DOHH2 (cell line): ENCODE measurements around the gene ASAH2.

Experiments
- H3F3A ChIP-seq: fragments of 200-600 bp; sonication (generic), shearing (Covaris generic); 2 replicates; pipeline ENCODE4 v1.6.0; 2016; ENCODE audit warnings: antibody characterized with exemption, mild to moderate bottlenecking; ENCODE audit not compliant: control insufficient read depth, insufficient read depth
- H3K27ac ChIP-seq: fragments of 200-600 bp; sonication (generic); 2 replicates; pipeline ENCODE4 v1.5.1; 2014; ENCODE audit warnings: low read depth, mild to moderate bottlenecking, low read length, moderate library complexity
- H3K27me3 ChIP-seq: fragments of 200-600 bp; sonication (generic); 2 replicates; pipeline ENCODE4 v1.6.1; 2014; ENCODE audit warnings: mild to moderate bottlenecking, low read length, mixed read lengths; ENCODE audit not compliant: control insufficient read depth
- H3K36me3 ChIP-seq: fragments of 200-600 bp; sonication (generic); 2 replicates; pipeline ENCODE4 v1.6.1; 2014; ENCODE audit warnings: mild to moderate bottlenecking, low read length, moderate library complexity, mixed read lengths; ENCODE audit not compliant: control insufficient read depth
- H3K4me1 ChIP-seq: fragments of 200-600 bp; sonication (generic); 2 replicates; pipeline ENCODE4 v1.6.1; 2014; ENCODE audit warnings: mild to moderate bottlenecking, low read length, mixed read lengths; ENCODE audit not compliant: control insufficient read depth
- H3K4me2 ChIP-seq: fragments of 200-600 bp; sonication (generic); 2 replicates; pipeline ENCODE4 v1.6.0; 2014; ENCODE audit warnings: mild to moderate bottlenecking, low read length, moderate library complexity
- H3K4me3 ChIP-seq: fragments of 200-600 bp; sonication (generic); 2 replicates; pipeline ENCODE4 v1.5.1; 2014; ENCODE audit warnings: mild to moderate bottlenecking, low read length, mixed read lengths
- H3K79me2 ChIP-seq: fragments of 200-600 bp; sonication (generic); 2 replicates; pipeline ENCODE4 v1.6.1; 2014; ENCODE audit warnings: mild to moderate bottlenecking, low read length, mixed read lengths; ENCODE audit not compliant: control insufficient read depth
- H3K9me2 ChIP-seq: fragments of 200-600 bp; sonication (generic); replicated peaks from 2 replicates; pipeline ENCODE4 v1.6.1; 2014; ENCODE audit warnings: mild to moderate bottlenecking, low read length, mixed read lengths; ENCODE audit not compliant: control insufficient read depth
- H3K9me3 ChIP-seq: fragments of 200-600 bp; sonication (generic); 2 replicates; pipeline ENCODE4 v1.6.1; 2014; ENCODE audit warnings: antibody characterized with exemption, low read length, mixed read lengths; ENCODE audit not compliant: control insufficient read depth, insufficient read depth
- H4K20me1 ChIP-seq: fragments of 200-600 bp; sonication (generic); 2 replicates; pipeline ENCODE4 v1.6.0; 2014; ENCODE audit warnings: low read depth, mild to moderate bottlenecking, antibody characterized with exemption, low read length, moderate library complexity; ENCODE audit not compliant: control insufficient read depth, insufficient read depth
- EZH2phosphoT487 ChIP-seq: fragments of 200-600 bp; sonication (generic); IDR thresholded peaks from 2 replicates; pipeline ENCODE4 v1.6.1; 2017; ENCODE audit warnings: borderline replicate concordance, mild to moderate bottlenecking, antibody characterized with exemption, low read length, moderate library complexity, mixed read lengths
- TF ChIP-seq, protein P1 (sequence below): fragments of 200-600 bp; sonication (generic); IDR thresholded peaks from one replicate; pipeline ENCODE4 v1.5.1; 2014; ENCODE audit warnings: antibody characterized with exemption, mild to moderate bottlenecking, low read depth, low read length; ENCODE audit not compliant: poor library complexity, severe bottlenecking

ASAH2 gene

GRCh38 chr10:50254479-50254878 is 3.2 kb upstream of the ASAH2 start:
- H3K27me3 ChIP-seq = peaks cover 15% of the 10 kb centered on the region
- H3K4me2 ChIP-seq = no peak overlapping the region

GRCh38 chr10:50250096-50250854 is 1.0 kb downstream of the ASAH2 start:
- Histone ChIP-seq H3K9me3 (no peaks in the 10 kb centered on the region), H3F3A (no peaks in the 10 kb centered on the region), H3K36me3 (no peaks in the 10 kb centered on the region), H3K27ac (no peak overlapping the region), H3K27me3 (peaks cover 17% of the 10 kb centered on the region), H4K20me1 (no peaks in the 10 kb centered on the region), H3K4me3 (no peak overlapping the region), H3K79me2 (no peaks in the 10 kb centered on the region), H3K4me1 (no peaks in the 10 kb centered on the region), H3K9me2 (no peaks in the 10 kb centered on the region), H3K4me2 (no peak overlapping the region)
- TF ChIP-seq, protein P1, sequence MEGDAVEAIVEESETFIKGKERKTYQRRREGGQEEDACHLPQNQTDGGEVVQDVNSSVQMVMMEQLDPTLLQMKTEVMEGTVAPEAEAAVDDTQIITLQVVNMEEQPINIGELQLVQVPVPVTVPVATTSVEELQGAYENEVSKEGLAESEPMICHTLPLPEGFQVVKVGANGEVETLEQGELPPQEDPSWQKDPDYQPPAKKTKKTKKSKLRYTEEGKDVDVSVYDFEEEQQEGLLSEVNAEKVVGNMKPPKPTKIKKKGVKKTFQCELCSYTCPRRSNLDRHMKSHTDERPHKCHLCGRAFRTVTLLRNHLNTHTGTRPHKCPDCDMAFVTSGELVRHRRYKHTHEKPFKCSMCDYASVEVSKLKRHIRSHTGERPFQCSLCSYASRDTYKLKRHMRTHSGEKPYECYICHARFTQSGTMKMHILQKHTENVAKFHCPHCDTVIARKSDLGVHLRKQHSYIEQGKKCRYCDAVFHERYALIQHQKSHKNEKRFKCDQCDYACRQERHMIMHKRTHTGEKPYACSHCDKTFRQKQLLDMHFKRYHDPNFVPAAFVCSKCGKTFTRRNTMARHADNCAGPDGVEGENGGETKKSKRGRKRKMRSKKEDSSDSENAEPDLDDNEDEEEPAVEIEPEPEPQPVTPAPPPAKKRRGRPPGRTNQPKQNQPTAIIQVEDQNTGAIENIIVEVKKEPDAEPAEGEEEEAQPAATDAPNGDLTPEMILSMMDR = no peak
- no peak for TF ChIP-seq EZH2phosphoT487

More at GRCh38 chr10:50254479-50254878, 3.2 kb upstream of the ASAH2 start:
- Histone ChIP-seq H4K20me1 (no peaks in the 10 kb centered on the region), H3K9me2 (no peaks in the 10 kb centered on the region), H3K9me3 (no peaks in the 10 kb centered on the region), H3K79me2 (no peaks in the 10 kb centered on the region), H3K4me3 (no peak overlapping the region), H3K27ac (no peak overlapping the region), H3K36me3 (no peaks in the 10 kb centered on the region), H3F3A (no peaks in the 10 kb centered on the region), H3K4me1 (no peaks in the 10 kb centered on the region)
- TF ChIP-seq EZH2phosphoT487 = no peak
- TF ChIP-seq, protein P1 = no peak

GRCh38 chr10:50248598-50248997 is 2.7 kb downstream of the ASAH2 start:
- no peaks in the 10 kb centered on the region for H3K79me2 ChIP-seq
- H3K4me3 ChIP-seq = no peak overlapping the region
- H3K27ac ChIP-seq = no peak overlapping the region
- peaks cover 17% of the 10 kb centered on the region for H3K27me3 ChIP-seq
- TF ChIP-seq, protein P1 = no peak
- no peak for TF ChIP-seq EZH2phosphoT487
- no peaks in the 10 kb centered on the region for H3F3A ChIP-seq
- no peaks in the 10 kb centered on the region for H3K4me1 ChIP-seq
- no peaks in the 10 kb centered on the region for H3K9me3 ChIP-seq
- H4K20me1 ChIP-seq = no peaks in the 10 kb centered on the region
- H3K9me2 ChIP-seq = no peaks in the 10 kb centered on the region
- no peaks in the 10 kb centered on the region for H3K36me3 ChIP-seq
- H3K4me2 ChIP-seq = no peak overlapping the region
